Neural progenitor cell (in vitro differentiated cells): ENCODE results near the gene DDX51. TPM values are rescaled to one million over a fixed set of nuclear protein-coding genes. Genes with fewer than 3 reads are reported as not detected.

Experiments
- DNase-seq: peaks from one replicate; pipeline ENCODE4 v3.0.0-alpha.2; 2016; ENCODE audit warnings: low spot score
- H2AFZ ChIP-seq: fragments of 200-600 bp; sonication (generic); replicated peaks from 2 replicates; pipeline ENCODE4 v1.6.1; 2016; ENCODE audit warnings: antibody characterized with exemption
- H3F3A ChIP-seq: fragments of 200-600 bp; sonication (generic); 2 replicates; pipeline ENCODE4 v1.6.1; 2016; ENCODE audit warnings: antibody characterized with exemption, low read depth
- H3K27ac ChIP-seq: fragments of 200-600 bp; sonication (generic); 2 replicates; pipeline ENCODE4 v1.5.1; 2016; ENCODE audit warnings: mild to moderate bottlenecking
- H3K27me3 ChIP-seq: fragments of 200-600 bp; sonication (generic); 2 replicates; pipeline ENCODE4 v1.6.1; 2016; ENCODE audit warnings: mild to moderate bottlenecking, moderate library complexity
- H3K36me3 ChIP-seq: fragments of 200-600 bp; sonication (generic); 2 replicates; pipeline ENCODE4 v1.5.1; 2016
- H3K4me1 ChIP-seq: fragments of 200-600 bp; sonication (generic); 2 replicates; pipeline ENCODE4 v1.6.1; 2016; ENCODE audit warnings: mixed run types
- H3K4me2 ChIP-seq: fragments of 200-600 bp; sonication (generic); 2 replicates; pipeline ENCODE4 v1.6.1; 2016
- H3K4me3 ChIP-seq: fragments of 200-600 bp; sonication (generic); 2 replicates; pipeline ENCODE4 v1.5.1; 2016
- H3K79me2 ChIP-seq: fragments of 200-600 bp; sonication (generic); 2 replicates; pipeline ENCODE4 v1.6.1; 2016; ENCODE audit warnings: low read depth
- H3K9ac ChIP-seq: fragments of 200-600 bp; sonication (generic); 2 replicates; pipeline ENCODE4 v1.6.1; 2016
- H3K9me3 ChIP-seq: fragments of 200-600 bp; sonication (generic); 2 replicates; pipeline ENCODE4 v1.5.1; 2016; ENCODE audit warnings: low read depth
- H4K20me1 ChIP-seq: fragments of 200-600 bp; sonication (generic); 2 replicates; pipeline ENCODE4 v1.6.1; 2016; ENCODE audit warnings: low read depth
- H3K27ac Mint-ChIP-seq: 3 replicates; pipeline ENCODE4 v1.8.0; 2021; ENCODE audit warnings: mixed read lengths
- H3K27me3 Mint-ChIP-seq: 2 replicates; pipeline ENCODE4 v1.8.0; 2022; ENCODE audit warnings: low read depth, mild to moderate bottlenecking, inconsistent platforms, moderate library complexity, mixed read lengths; ENCODE audit not compliant: insufficient read depth
- H3K36me3 Mint-ChIP-seq: 3 replicates; pipeline ENCODE4 v1.8.0; 2021; ENCODE audit warnings: mixed read lengths
- H3K4me1 Mint-ChIP-seq: 3 replicates; pipeline ENCODE4 v1.8.0; 2021; ENCODE audit warnings: mixed read lengths
- H3K4me3 Mint-ChIP-seq: 3 replicates; pipeline ENCODE4 v1.8.0; 2021; ENCODE audit warnings: mild to moderate bottlenecking, moderate library complexity, mixed read lengths
- H3K9me3 Mint-ChIP-seq: 3 replicates; pipeline ENCODE4 v1.8.0; 2020; ENCODE audit warnings: mixed read lengths
- CTCF ChIP-seq: fragments of 200-600 bp; sonication (generic); IDR thresholded peaks from 2 replicates; pipeline ENCODE4 v1.5.1; 2017; ENCODE audit warnings: antibody characterized with exemption, mild to moderate bottlenecking
- EZH2 ChIP-seq: fragments of 200-600 bp; sonication (generic); IDR thresholded peaks from 2 replicates; pipeline ENCODE4 v1.6.1; 2017; ENCODE audit warnings: antibody characterized with exemption, mild to moderate bottlenecking, moderate library complexity
- EZH2phosphoT487 ChIP-seq: fragments of 200-600 bp; sonication (generic); IDR thresholded peaks from 2 replicates; pipeline ENCODE4 v1.6.1; 2017; ENCODE audit warnings: antibody characterized with exemption
- total RNA-seq: library from RNA; depleted of rRNA; stranded (reverse); fragments of >200 nt; gene quantifications from 2 replicates; pipeline ENCODE4 v1.2.3, GENCODE V29; 2015; ENCODE audit warnings: low replicate concordance

Gene DDX51
- total RNA-seq, 1 donor from 2014 or later: 8.5 TPM

- H3K4me1 Mint-ChIP-seq: peaks cover 11% of the 10 kb centered on the region
- peaks cover 40% of the 10 kb centered on the region for H3K27me3 Mint-ChIP-seq
Measured at GRCh38 chr12:132181570-132182200, 37.6 kb upstream of the DDX51 start.

DNA sequence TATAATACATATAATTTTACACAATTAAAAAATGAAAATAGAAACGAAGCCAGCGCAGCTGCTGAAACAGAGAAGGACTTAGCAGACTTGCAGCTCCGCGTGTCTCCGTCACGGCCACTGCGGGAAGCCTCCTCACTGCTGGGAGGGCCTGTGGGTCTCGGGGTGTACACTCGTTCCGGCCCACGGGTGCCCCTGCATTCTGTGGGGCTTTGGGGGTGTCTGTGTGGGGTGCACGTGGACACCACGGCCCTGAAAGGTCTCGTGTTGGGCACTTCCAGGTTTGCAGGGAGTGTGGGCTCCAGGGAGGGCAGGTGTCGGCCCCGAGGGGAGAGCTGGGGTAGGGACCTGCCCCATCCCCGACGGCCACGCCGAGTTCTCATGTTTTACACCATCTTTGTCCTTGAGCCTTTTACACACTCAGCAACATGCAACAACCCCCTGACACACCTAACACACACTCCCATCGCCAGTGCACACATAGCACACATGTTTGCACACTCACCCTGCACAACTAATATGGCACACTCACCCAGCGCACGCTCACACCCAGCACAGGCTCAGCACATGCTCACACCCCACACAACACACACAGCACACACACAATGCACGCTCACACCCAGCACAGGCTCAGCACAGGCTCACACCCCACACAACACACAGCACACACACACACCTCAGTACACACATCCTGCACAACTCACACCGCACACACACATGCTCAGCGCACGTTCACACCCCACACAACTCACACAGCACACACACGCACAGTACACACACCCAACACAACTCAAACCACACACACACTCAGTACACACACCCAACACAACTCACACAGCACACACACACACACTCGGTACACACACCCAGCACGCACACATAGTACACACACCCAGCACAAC, 36.8 kb upstream of the DDX51 start:
- Histone ChIP-seq H3K4me2 (no peak overlapping the region), H3K9me3 (no peaks in the 10 kb centered on the region), H2AFZ (no peak overlapping the region), H3K36me3 (no peaks in the 10 kb centered on the region), H3K4me3 (no peak overlapping the region), H3K79me2 (no peaks in the 10 kb centered on the region), H4K20me1 (no peaks in the 10 kb centered on the region), H3K9ac (no peak overlapping the region), H3K27ac (no peak overlapping the region), H3K27me3 (peaks cover 99% of the 10 kb centered on the region), H3F3A (peaks cover 3% of the 10 kb centered on the region), H3K4me1 (peaks cover 1% of the 10 kb centered on the region)
- Mint-ChIP-seq H3K4me3 (peak overlapping the region; percentile 23), H3K27me3 (peaks cover 36% of the 10 kb centered on the region), H3K27ac (peak overlapping the region; percentile 7), H3K36me3 (no peaks in the 10 kb centered on the region), H3K9me3 (no peaks in the 10 kb centered on the region), H3K4me1 (peaks cover 8% of the 10 kb centered on the region)
- TF ChIP-seq EZH2phosphoT487 (no peak), CTCF (no peak), EZH2 (no peak)
- no peak for DNase-seq

More at GRCh38 chr12:132181570-132182200, 37.6 kb upstream of the DDX51 start:
- no peak for DNase-seq
- no peaks in the 10 kb centered on the region for H4K20me1 ChIP-seq
- no peak overlapping the region for H3K27ac ChIP-seq
- H3K36me3 Mint-ChIP-seq: no peaks in the 10 kb centered on the region
- no peak overlapping the region for H2AFZ ChIP-seq
- no peak overlapping the region for H3K9ac ChIP-seq
- H3K36me3 ChIP-seq: no peaks in the 10 kb centered on the region
- H3K4me3 ChIP-seq: no peak overlapping the region
- peaks cover 4% of the 10 kb centered on the region for H3F3A ChIP-seq
- H3K4me2 ChIP-seq: no peak overlapping the region
- H3K4me3 Mint-ChIP-seq: peak overlapping the region; percentile 63
- peaks cover 5% of the 10 kb centered on the region for H3K4me1 ChIP-seq
- H3K27me3 ChIP-seq: peaks cover 99% of the 10 kb centered on the region
- H3K79me2 ChIP-seq: no peaks in the 10 kb centered on the region
- H3K9me3 ChIP-seq: no peaks in the 10 kb centered on the region
- H3K9me3 Mint-ChIP-seq: no peaks in the 10 kb centered on the region
- H3K27ac Mint-ChIP-seq: peak overlapping the region; percentile 7
- TF ChIP-seq EZH2 (no peak), EZH2phosphoT487 (no peak), CTCF (no peak)

DNA sequence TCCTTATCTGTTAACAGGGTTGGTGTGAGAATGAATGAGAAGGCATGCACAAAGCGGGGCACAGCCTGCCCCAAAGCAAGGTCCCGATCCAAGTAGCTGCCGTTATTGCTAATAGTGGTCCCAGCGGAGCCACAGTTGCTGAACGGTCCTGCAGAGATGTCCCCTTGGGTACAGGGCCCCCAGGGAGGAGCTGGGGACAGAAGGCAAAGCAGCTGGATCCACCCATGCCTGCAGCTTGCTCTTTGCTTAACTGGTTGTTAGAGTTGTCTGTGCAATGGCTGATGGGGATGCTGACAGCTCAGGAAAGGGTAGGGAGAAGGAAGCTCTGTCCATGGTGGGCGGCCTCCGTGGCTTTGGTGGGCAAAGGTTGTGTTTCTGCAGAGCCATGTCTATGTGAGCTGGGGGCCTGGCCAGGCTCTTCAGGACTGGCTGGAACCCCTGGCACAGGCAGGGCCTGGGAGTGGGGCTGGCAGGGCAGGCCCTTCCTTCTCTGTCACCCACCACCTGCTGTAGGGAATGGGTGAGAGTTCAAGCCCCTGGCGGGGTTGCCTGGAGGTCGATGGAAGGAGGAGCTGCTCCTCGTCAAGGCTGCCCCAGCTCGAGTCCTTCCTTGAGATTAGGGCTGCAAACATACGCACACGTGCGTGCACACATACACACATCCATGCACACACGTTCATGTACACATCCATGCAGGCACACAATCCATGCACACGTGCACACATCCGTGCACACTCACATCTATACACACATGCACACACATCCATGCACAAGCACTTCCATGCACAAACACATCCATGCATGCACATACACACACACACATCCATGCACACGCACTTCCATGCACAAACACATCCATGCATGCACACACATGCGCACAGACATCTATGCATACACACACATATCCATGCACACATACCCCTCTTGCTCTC, 35.6 kb upstream of the DDX51 start:
- DNase-seq: no peak
- Histone ChIP-seq H3K27ac (no peak overlapping the region), H3K4me1 (no peaks in the 10 kb centered on the region), H3K4me3 (no peak overlapping the region), H3K27me3 (peaks cover 99% of the 10 kb centered on the region), H4K20me1 (no peaks in the 10 kb centered on the region), H3K9me3 (no peaks in the 10 kb centered on the region), H3K9ac (no peak overlapping the region), H3K79me2 (no peaks in the 10 kb centered on the region), H2AFZ (no peak overlapping the region), H3F3A (no peaks in the 10 kb centered on the region), H3K36me3 (no peaks in the 10 kb centered on the region), H3K4me2 (no peak overlapping the region)
- H3K4me1 Mint-ChIP-seq: peaks cover 10% of the 10 kb centered on the region
- H3K27ac Mint-ChIP-seq: no peak overlapping the region
- no peak for TF ChIP-seq EZH2
- no peak for TF ChIP-seq EZH2phosphoT487
- TF ChIP-seq CTCF: no peak
- H3K4me3 Mint-ChIP-seq: peak overlapping the region; percentile 18
- no peaks in the 10 kb centered on the region for H3K9me3 Mint-ChIP-seq
- peaks cover 28% of the 10 kb centered on the region for H3K27me3 Mint-ChIP-seq
- no peaks in the 10 kb centered on the region for H3K36me3 Mint-ChIP-seq
